Fibroblast of gingiva (primary cell): Measurements from ENCODE around the gene MARVELD1.
"Not testable (repeated sequence)": the region's sequence is repeated elsewhere in the genome, so short reads cannot be mapped to it uniquely, and the experiment has no call there.

Experiments used
- DNase-seq: peaks from one replicate; pipeline ENCODE4 v3.0.0-alpha.2; 2011; ENCODE audit warnings: low read depth

Gene MARVELD1

GRCh38 chr10:97713339-97713825 is at the start of gene MARVELD1:
Gene MARVELD1, plus strand, starts transcription at chr10:97713730. Its CDS starts 147 bp downstream, at chr10:97713877.
- peak; percentile 94 for DNase-seq

- no peak for DNase-seq
These were observed 49.2 kb upstream of the MARVELD1 start for GRCh38 chr10:97664282-97664850.

GRCh38 chr10:97666992-97667391 is 46.5 kb upstream of the MARVELD1 start:
- no peak for DNase-seq

- no peak for DNase-seq
These were observed 46.1 kb upstream of the MARVELD1 start for GRCh38 chr10:97667463-97667862.

GRCh38 chr10:97669571-97669970 is 44.0 kb upstream of the MARVELD1 start:
- DNase-seq: no peak

GRCh38 chr10:97673736-97674525 is 39.6 kb upstream of the MARVELD1 start:
- peak; percentile 28 for DNase-seq

GRCh38 chr10:97675222-97675621 is 38.3 kb upstream of the MARVELD1 start:
- DNase-seq: no peak

- peak; percentile 42 for DNase-seq
These were observed 36.6 kb upstream of the MARVELD1 start for GRCh38 chr10:97676770-97677581.

GRCh38 chr10:97679594-97679993 is 33.9 kb upstream of the MARVELD1 start:
- no peak for DNase-seq

- no peak for DNase-seq
These were observed 31.5 kb upstream of the MARVELD1 start for GRCh38 chr10:97682042-97682441.

GRCh38 chr10:97683556-97684367 is 29.8 kb upstream of the MARVELD1 start:
- peak; percentile 54 for DNase-seq

GRCh38 chr10:97684368-97684713 is 29.2 kb upstream of the MARVELD1 start:
- not testable (repeated sequence) for DNase-seq

- peak; percentile 55 for DNase-seq
These were observed 28.6 kb upstream of the MARVELD1 start for GRCh38 chr10:97684866-97685394.

- DNase-seq: peak; percentile 27
These were observed 28.1 kb upstream of the MARVELD1 start for GRCh38 chr10:97685395-97685958.

- no peak for DNase-seq
These were observed 27.1 kb upstream of the MARVELD1 start for GRCh38 chr10:97686301-97686961.

GRCh38 chr10:97686962-97687784 is 26.4 kb upstream of the MARVELD1 start, which contains the start of gene AVPI1:
Gene AVPI1, minus strand, starts transcription at chr10:97687241. Its CDS starts 7,336 bp downstream, at chr10:97679905.
- DNase-seq: peak; percentile 98

- DNase-seq: peak; percentile 88
These were observed 25.4 kb upstream of the MARVELD1 start for GRCh38 chr10:97687785-97688781.

GRCh38 chr10:97689559-97690020 is 23.9 kb upstream of the MARVELD1 start:
- DNase-seq: peak; percentile 96
